K562 (cell line): Measurements from ENCODE around the gene TMTC2. TPM values are rescaled to one million over a fixed set of nuclear protein-coding genes. Genes with fewer than 3 reads are reported as not detected.

Source experiments
- ATAC-seq: fragments of 200-7000 bp; cut with Tn5 transposase; 3 replicates; pipeline ENCODE4 v1.9.1; 2020; ENCODE audit warnings: moderate library complexity
- BruUV-seq: library from RNA; stranded (reverse); fragments of 400-500 nt; replicated peaks from 2 replicates; lab custom pipeline; 2021; lab: Mats Ljungman, UMichigan
- CTCF ChIA-PET: fragments of 300-600 bp; formaldehyde crosslinking; extraction: SDS; loops from one replicate; lab custom pipeline; 2021; ENCODE audit warnings: low intra/inter-chr PET ratio; lab: Yijun Ruan, JAX
- POLR2A ChIA-PET: fragments of 300-600, 350-650 bp; sonication (Branson Sonifier 250); formaldehyde crosslinking; extraction: SDS; loops from one replicate; lab custom pipeline; 2021; ENCODE audit warnings: antibody characterized with exemption, inconsistent platforms; lab: Yijun Ruan, JAX
- DNase-seq, 4 experiments: peaks; one replicate each; pipeline versions ENCODE4 v3.0.0 to v3.0.0-alpha.2; 2011 to 2018; ENCODE audit warnings: low spot score in 3 of 4, mixed read lengths in 3 of 4; ENCODE audit errors: extremely low read depth in 1 of 4
- FAIRE-seq: peaks from 2 replicates; lab custom pipeline; 2011; peaks lifted over from hg19 to GRCh38; lab: Jason Lieb, UNC
- H2AFZ ChIP-seq: 2 replicates; pipeline ENCODE4 v1.6.0; 2011; ENCODE audit warnings: low read depth, low read length, control low read depth, inconsistent platforms
- H3K27ac ChIP-seq: fragments of 200-600 bp; 3 replicates; pipeline ENCODE4 v1.8.0; 2011; ENCODE audit warnings: low read depth, mild to moderate bottlenecking, control low read depth, inconsistent platforms, low read length, moderate library complexity, mixed read lengths; ENCODE audit errors: extremely low read depth
- H3K27me3 ChIP-seq, 2 experiments: fragments of 300-600 bp in 1 of 2; 2 replicates in 1 of 2; 3 replicates in 1 of 2; pipeline versions ENCODE4 v1.6.0 to v1.8.0; 2011; ENCODE audit warnings: inconsistent platforms in 2 of 2, low read length in 2 of 2, mild to moderate bottlenecking in 1 of 2, mixed read lengths in 1 of 2, moderate library complexity in 1 of 2; ENCODE audit not compliant: control insufficient read depth in 2 of 2, insufficient read depth in 2 of 2
- H3K36me3 ChIP-seq: fragments of 300-600 bp; 3 replicates; pipeline ENCODE4 v1.8.0; 2011; ENCODE audit warnings: mild to moderate bottlenecking, low read length, inconsistent platforms; ENCODE audit not compliant: control insufficient read depth, insufficient read depth
- H3K4me1 ChIP-seq, 2 experiments: fragments of 200-600 bp in 1 of 2; replicated peaks in 1 of 2; 2 replicates in 1 of 2; 3 replicates in 1 of 2; pipeline versions ENCODE4 v1.5.1 to v1.8.0; 2011; ENCODE audit warnings: inconsistent platforms in 2 of 2, low read length in 2 of 2, mild to moderate bottlenecking in 1 of 2, mixed read lengths in 1 of 2, moderate library complexity in 1 of 2; ENCODE audit not compliant: control insufficient read depth in 2 of 2, insufficient read depth in 2 of 2
- H3K4me2 ChIP-seq: 2 replicates; pipeline ENCODE4 v1.6.1; 2011; ENCODE audit warnings: low read length, control low read depth, inconsistent platforms, mixed read lengths; ENCODE audit not compliant: insufficient read depth
- H3K4me3 ChIP-seq: fragments of 200-600 bp; sonication (generic), shearing (Covaris generic); 2 replicates; pipeline ENCODE4 v1.5.1; 2016; ENCODE audit warnings: control low read depth, inconsistent platforms
- H3K79me2 ChIP-seq: fragments of 200-600 bp; 3 replicates; pipeline ENCODE4 v1.8.0; 2011; ENCODE audit warnings: low read length, inconsistent platforms; ENCODE audit not compliant: control insufficient read depth, insufficient read depth
- H3K9ac ChIP-seq, 2 experiments: 2 replicates each; pipeline versions ENCODE4 v1.6.0 to v1.6.1; 2011; ENCODE audit warnings: low read depth in 2 of 2, low read length in 2 of 2, control low read depth in 1 of 2, inconsistent platforms in 1 of 2, mild to moderate bottlenecking in 1 of 2, mixed read lengths in 1 of 2; ENCODE audit not compliant: insufficient read depth in 1 of 2
- H3K9me1 ChIP-seq: one replicate; pipeline ENCODE4 v1.6.0; 2011; ENCODE audit warnings: inconsistent platforms, mild to moderate bottlenecking, low read length, moderate library complexity; ENCODE audit not compliant: control insufficient read depth, insufficient read depth
- H3K9me3 ChIP-seq: replicated peaks from 2 replicates; pipeline ENCODE4 v1.5.1; 2011; ENCODE audit warnings: low read depth, low read length, inconsistent platforms; ENCODE audit not compliant: control insufficient read depth, insufficient read depth
- H4K20me1 ChIP-seq: replicated peaks from 2 replicates; pipeline ENCODE4 v1.6.1; 2011; ENCODE audit warnings: low read length, inconsistent platforms, mixed read lengths; ENCODE audit not compliant: control insufficient read depth, insufficient read depth
- ARID1B ChIP-seq: fragments of 450-650 bp; IDR thresholded peaks from 2 replicates; pipeline ENCODE4 v1.6.1; 2016; ENCODE audit warnings: antibody characterized with exemption, mild to moderate bottlenecking, inconsistent platforms
- DDX20 ChIP-seq: fragments of 450-650 bp; IDR thresholded peaks from 2 replicates; pipeline ENCODE4 v1.6.1; 2016; ENCODE audit warnings: missing genetic modification characterization, low read depth, mild to moderate bottlenecking, missing compliant biosample characterization, moderate library complexity
- DPF2 ChIP-seq: fragments of 450-650 bp; IDR thresholded peaks from 2 replicates; pipeline ENCODE4 v1.6.1; 2016
- FOSL1 ChIP-seq: fragments of 200-800 bp; sonication (Bioruptor generic); conservative IDR thresholded peaks from 2 replicates; pipeline ENCODE4 v1.6.1; 2016; ENCODE audit warnings: missing genetic modification characterization, missing compliant biosample characterization
- JUND ChIP-seq, 2 experiments: IDR thresholded peaks; 2 replicates in 1 of 2; 3 replicates in 1 of 2; pipeline ENCODE4 v1.6.1; 2011; ENCODE audit warnings: borderline replicate concordance in 2 of 2, low read depth in 2 of 2, low read length in 2 of 2, improper control_type of control experiment in 1 of 2, missing biosample characterization in 1 of 2, missing genetic modification characterization in 1 of 2, missing genetic modification reagents in 1 of 2
- MEIS2 ChIP-seq: fragments of 450-650 bp; IDR thresholded peaks from 2 replicates; pipeline ENCODE4 v1.6.1; 2014; ENCODE audit warnings: mild to moderate bottlenecking; ENCODE audit not compliant: partially characterized antibody
- SMARCA4 ChIP-seq: fragments of 450-650 bp; IDR thresholded peaks from 2 replicates; pipeline ENCODE4 v1.6.1; 2016
- SMARCE1 ChIP-seq: fragments of 450-650 bp; IDR thresholded peaks from 2 replicates; pipeline ENCODE4 v1.7.1; 2016; ENCODE audit warnings: mild to moderate bottlenecking
- SOX6 ChIP-seq: fragments of 450-650 bp; IDR thresholded peaks from 2 replicates; pipeline ENCODE4 v1.6.1; 2014; ENCODE audit warnings: mild to moderate bottlenecking
- SPI1 ChIP-seq: IDR thresholded peaks from 2 replicates; pipeline ENCODE4 v1.6.1; 2011; ENCODE audit warnings: low read depth, low read length, control low read depth, borderline replicate concordance
- TAF9B ChIP-seq: fragments of 450-650 bp; IDR thresholded peaks from 2 replicates; pipeline ENCODE4 v1.6.1; 2018; ENCODE audit warnings: mild to moderate bottlenecking; ENCODE audit not compliant: partially characterized antibody
- TRIM24 ChIP-seq, 2 experiments: fragments of 450-650 bp; IDR thresholded peaks; 2 replicates each; pipeline ENCODE4 v1.6.1; 2016
- ZBTB17 ChIP-seq: fragments of 450-650 bp; formaldehyde crosslinking; IDR thresholded peaks from 2 replicates; pipeline ENCODE4 v1.4.0; 2020; ENCODE audit warnings: mild to moderate bottlenecking
- ZNF3 ChIP-seq: fragments of 250-450 bp; sonication (Bioruptor Pico); IDR thresholded peaks from 2 replicates; pipeline ENCODE4 v1.5.0; 2021; ENCODE audit warnings: mild to moderate bottlenecking, moderate library complexity
- WGBS: fragments of 100-300 bp; shearing (Covaris generic); methylation state at CpG from one replicate; pipeline ENCODE4 v1.1.6; 2016; ENCODE audit warnings: low coverage, mixed read lengths; ENCODE audit not compliant: insufficient coverage; ENCODE audit errors: missing lambda C conversion rate; 5-methylcytosine and 5-hydroxymethylcytosine counted together
- in situ Hi-C: fragments of 300-500 bp; cut with MboI; formaldehyde crosslinking; loops from 4 replicates; pipeline ENCODE4 v1.15.0; 2018; ENCODE audit warnings: inconsistent platforms, mixed read lengths
- intact Hi-C: fragments of 100-400 bp; cut with micrococcal nuclease; formaldehyde crosslinking; loops from 2 replicates; pipeline ENCODE4 v1.14.2; 2022
- polyA plus RNA-seq, 8 experiments: library from polyadenylated mRNA; depleted of rRNA in 4 of 8; stranded (reverse) in 5 of 8; unstranded in 3 of 8; fragments of >200 nt; fragmentation: Nextera tagmentation in 2 of 8; fragmentation: Illumina TruSeq in 1 of 8; extraction: Ambion mirVana in 2 of 8; extraction: Trizol in 1 of 8; gene quantifications; 2 replicates each; pipeline versions ENCODE4 v1.2.1 to v1.2.3, GENCODE V29; 2011 to 2014; ENCODE audit warnings: inconsistent platforms in 1 of 8, missing spikeins in 1 of 8
- total RNA-seq, 7 experiments: library from RNA; depleted of rRNA in 6 of 7; stranded (reverse); fragments of >200 nt in 6 of 7; fragmentation: Illumina TruSeq in 2 of 7; extraction: Trizol in 2 of 7; gene quantifications; 2 replicates each; pipeline versions ENCODE4 v1.2.1 to v1.2.3, GENCODE V29; 2011 to 2021; ENCODE audit warnings: low replicate concordance in 1 of 7
- TF ChIP-seq, protein P1 (sequence below): fragments of 250-450 bp; sonication (Bioruptor Pico); IDR thresholded peaks from 2 replicates; pipeline ENCODE4 v1.4.0; 2020; ENCODE audit warnings: mild to moderate bottlenecking, moderate library complexity
- TF ChIP-seq, protein P2 (sequence below): fragments of 450-650 bp; IDR thresholded peaks from 2 replicates; pipeline ENCODE4 v1.6.1; 2016

Gene TMTC2
- total and polyA plus RNA-seq, 9 of the 15 experiments (the other 6 are each of a cell fraction or from before 2014, with no cell fraction given) = 0.29 to 1.1 (median 0.55) TPM

- H3K36me3 ChIP-seq = no peaks in the 10 kb centered on the region
- TF ChIP-seq DDX20 (tag) = no peak
- no peak for TF ChIP-seq ZNF3 (CRISPR knock-in tag)
- peak; percentile 48; the same call in 1 of the 2 replicates for TF ChIP-seq SMARCA4
- peak; percentile 53 for TF ChIP-seq MEIS2
- peak; percentile 21; the same call in 1 of the 2 replicates for TF ChIP-seq JUND (IDR thresholded peaks at IDR 0.05; ENCODE audit: borderline replicate concordance, low read depth, low read length)
- peak; percentile 32; the same call in 1 of the 3 replicates for TF ChIP-seq JUND (tag; IDR thresholded peaks at IDR 0.05; ENCODE audit: borderline replicate concordance, low read depth, low read length)
- peak; percentile 54; the same call in 1 of the 2 replicates for TF ChIP-seq DPF2
- TF ChIP-seq SPI1 = peak; percentile 74; the same call in 1 of the 2 replicates
- TF ChIP-seq FOSL1 (tag) = peak; percentile 58
- TF ChIP-seq TRIM24 (IDR thresholded peaks at IDR 0.05) = 0 out of 4 replicates have a peak, but pooled peaks of 1 of the 2 experiments have one; percentile 19
- TF ChIP-seq ZBTB17 (CRISPR knock-in tag) = no peak
- TF ChIP-seq TAF9B = no peak
- TF ChIP-seq SMARCE1 = 0 out of 2 replicates have a peak, but pooled peaks have one; percentile 37
- TF ChIP-seq, protein P1, sequence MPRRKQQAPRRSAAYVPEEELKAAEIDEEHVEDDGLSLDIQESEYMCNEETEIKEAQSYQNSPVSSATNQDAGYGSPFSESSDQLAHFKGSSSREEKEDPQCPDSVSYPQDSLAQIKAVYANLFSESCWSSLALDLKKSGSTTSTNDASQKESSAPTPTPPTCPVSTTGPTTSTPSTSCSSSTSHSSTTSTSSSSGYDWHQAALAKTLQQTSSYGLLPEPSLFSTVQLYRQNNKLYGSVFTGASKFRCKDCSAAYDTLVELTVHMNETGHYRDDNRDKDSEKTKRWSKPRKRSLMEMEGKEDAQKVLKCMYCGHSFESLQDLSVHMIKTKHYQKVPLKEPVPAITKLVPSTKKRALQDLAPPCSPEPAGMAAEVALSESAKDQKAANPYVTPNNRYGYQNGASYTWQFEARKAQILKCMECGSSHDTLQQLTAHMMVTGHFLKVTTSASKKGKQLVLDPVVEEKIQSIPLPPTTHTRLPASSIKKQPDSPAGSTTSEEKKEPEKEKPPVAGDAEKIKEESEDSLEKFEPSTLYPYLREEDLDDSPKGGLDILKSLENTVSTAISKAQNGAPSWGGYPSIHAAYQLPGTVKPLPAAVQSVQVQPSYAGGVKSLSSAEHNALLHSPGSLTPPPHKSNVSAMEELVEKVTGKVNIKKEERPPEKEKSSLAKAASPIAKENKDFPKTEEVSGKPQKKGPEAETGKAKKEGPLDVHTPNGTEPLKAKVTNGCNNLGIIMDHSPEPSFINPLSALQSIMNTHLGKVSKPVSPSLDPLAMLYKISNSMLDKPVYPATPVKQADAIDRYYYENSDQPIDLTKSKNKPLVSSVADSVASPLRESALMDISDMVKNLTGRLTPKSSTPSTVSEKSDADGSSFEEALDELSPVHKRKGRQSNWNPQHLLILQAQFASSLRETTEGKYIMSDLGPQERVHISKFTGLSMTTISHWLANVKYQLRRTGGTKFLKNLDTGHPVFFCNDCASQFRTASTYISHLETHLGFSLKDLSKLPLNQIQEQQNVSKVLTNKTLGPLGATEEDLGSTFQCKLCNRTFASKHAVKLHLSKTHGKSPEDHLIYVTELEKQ (CRISPR knock-in tag) = no peak
- TF ChIP-seq SOX6 = 0 out of 2 replicates have a peak, but pooled peaks have one; percentile 11
- TF ChIP-seq, protein P2, sequence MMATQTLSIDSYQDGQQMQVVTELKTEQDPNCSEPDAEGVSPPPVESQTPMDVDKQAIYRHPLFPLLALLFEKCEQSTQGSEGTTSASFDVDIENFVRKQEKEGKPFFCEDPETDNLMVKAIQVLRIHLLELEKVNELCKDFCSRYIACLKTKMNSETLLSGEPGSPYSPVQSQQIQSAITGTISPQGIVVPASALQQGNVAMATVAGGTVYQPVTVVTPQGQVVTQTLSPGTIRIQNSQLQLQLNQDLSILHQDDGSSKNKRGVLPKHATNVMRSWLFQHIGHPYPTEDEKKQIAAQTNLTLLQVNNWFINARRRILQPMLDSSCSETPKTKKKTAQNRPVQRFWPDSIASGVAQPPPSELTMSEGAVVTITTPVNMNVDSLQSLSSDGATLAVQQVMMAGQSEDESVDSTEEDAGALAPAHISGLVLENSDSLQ = peak; percentile 43; the same call in 1 of the 2 replicates
- TF ChIP-seq ARID1B = peak; percentile 47; the same call in 1 of the 2 replicates
- TF ChIP-seq, all 486 proteins: peak for 11
- POLR2A ChIA-PET = interaction anchor here (0.7 kb wide), 1 partner anchor 654 kb away, joined by 3 read pairs; no protein-coding TSS in a partner anchor
- no peaks in the 10 kb centered on the region for H3K9me3 ChIP-seq
- H3K9me1 ChIP-seq = no peaks in the 10 kb centered on the region
- peaks cover 0 to 11% of the 10 kb centered on the region in 2 experiments; a peak in 2 of 5 replicates for H3K4me1 ChIP-seq
- intact Hi-C loops (no loop called here), in situ Hi-C loops (no loop called here)
- CTCF ChIA-PET = no interaction called here
- BruUV-seq = no TSS peak
- ATAC-seq = peak; percentile 61
- H3K4me3 ChIP-seq = no peak overlapping the region
- H3K79me2 ChIP-seq = no peaks in the 10 kb centered on the region
- WGBS = 23% methylated on average over 2 of the region's 2 CpGs
- no peak overlapping the region for H3K9ac ChIP-seq
- no peak for FAIRE-seq
- peak in 1 of 4 experiments; percentile 11 for DNase-seq
- no peaks in the 10 kb centered on the region for H4K20me1 ChIP-seq
- H2AFZ ChIP-seq = peak overlapping the region; percentile 52
- no peaks in the 10 kb centered on the region for H3K27me3 ChIP-seq
- no peak overlapping the region for H3K4me2 ChIP-seq
- H3K27ac ChIP-seq = peak overlapping the region; percentile 28; the same call in 2 of the 3 replicates
These were observed 415.8 kb downstream of the TMTC2 start for GRCh38 chr12:83102499-83102898.
